ENCODE results near the gene TMEM167B. TPM values are rescaled to one million over a fixed set of nuclear protein-coding genes. Genes with fewer than 3 reads are reported as not detected.
"Not testable (repeated sequence)": the region's sequence is repeated elsewhere in the genome, so short reads cannot be mapped to it uniquely, and the experiment has no call there.

TMEM167B gene
- 10 to 100 TPM; 34.3 to 45.2 (median 38.9) TPM for polyA plus RNA-seq (ENCODE audit: insufficient read length in 3 of 3)
- long read RNA-seq, donor 1, transcript TMEM167B-201 (3 exons, 3,730 nt): major isoform, 24 of 24 reads
- long read RNA-seq, donor 1, partial matches to known transcripts: 0 of 24 reads
- long read RNA-seq, donor 1, other reads (novel, unspliced or antisense): 0 of 24 reads
- long read RNA-seq, donor 2, transcript TMEM167B-201 (3 exons, 3,730 nt): major isoform, 25 of 31 reads
- long read RNA-seq, donor 2, partial matches to known transcripts: 5 of 31 reads
- long read RNA-seq, donor 2, other reads (novel, unspliced or antisense): 0 of 31 reads
- long read RNA-seq, donor 3, transcript TMEM167B-201 (3 exons, 3,730 nt): major isoform, 11 of 13 reads
- long read RNA-seq, donor 3, partial matches to known transcripts: 0 of 13 reads
- long read RNA-seq, donor 3, other reads (novel, unspliced or antisense): 0 of 13 reads
- long read RNA-seq, donor 4, transcript TMEM167B-201 (3 exons, 3,730 nt): major isoform, 17 of 17 reads
- long read RNA-seq, donor 4, partial matches to known transcripts: 0 of 17 reads
- long read RNA-seq, donor 4, other reads (novel, unspliced or antisense): 0 of 17 reads
- long read RNA-seq, donor 5, transcript TMEM167B-201 (3 exons, 3,730 nt): major isoform, 9 of 10 reads
- long read RNA-seq, donor 5, partial matches to known transcripts: 0 of 10 reads
- long read RNA-seq, donor 5, other reads (novel, unspliced or antisense): 0 of 10 reads
- long read RNA-seq, donor 6, transcript TMEM167B-201 (3 exons, 3,730 nt): major isoform, 14 of 14 reads
- long read RNA-seq, donor 6, partial matches to known transcripts: 0 of 14 reads
- long read RNA-seq, donor 6, other reads (novel, unspliced or antisense): 0 of 14 reads
- long read RNA-seq, donor 7, transcript TMEM167B-201 (3 exons, 3,730 nt): major isoform, 14 of 14 reads
- long read RNA-seq, donor 7, partial matches to known transcripts: 0 of 14 reads
- long read RNA-seq, donor 7, other reads (novel, unspliced or antisense): 0 of 14 reads
- long read RNA-seq, donor 8, transcript TMEM167B-201 (3 exons, 3,730 nt): major isoform, 12 of 12 reads
- long read RNA-seq, donor 8, partial matches to known transcripts: 0 of 12 reads
- long read RNA-seq, donor 8, other reads (novel, unspliced or antisense): 0 of 12 reads
- long read RNA-seq, donor 9, transcript TMEM167B-201 (3 exons, 3,730 nt): major isoform, 19 of 20 reads
- long read RNA-seq, donor 9, partial matches to known transcripts: 0 of 20 reads
- long read RNA-seq, donor 9, other reads (novel, unspliced or antisense): 0 of 20 reads
- long read RNA-seq, donor 10, transcript TMEM167B-201 (3 exons, 3,730 nt): major isoform, 19 of 28 reads
- long read RNA-seq, donor 10, partial matches to known transcripts: 8 of 28 reads
- long read RNA-seq, donor 10, other reads (novel, unspliced or antisense): 0 of 28 reads
- long read RNA-seq, donor 11, transcript TMEM167B-201 (3 exons, 3,730 nt): major isoform, 9 of 9 reads
- long read RNA-seq, donor 11, partial matches to known transcripts: 0 of 9 reads
- long read RNA-seq, donor 11, other reads (novel, unspliced or antisense): 0 of 9 reads
- long read RNA-seq, donor 12, transcript TMEM167B-201 (3 exons, 3,730 nt): major isoform, 13 of 14 reads
- long read RNA-seq, donor 12, partial matches to known transcripts: 0 of 14 reads
- long read RNA-seq, donor 12, other reads (novel, unspliced or antisense): 0 of 14 reads
- long read RNA-seq, donor 13, transcript TMEM167B-201 (3 exons, 3,730 nt): major isoform, 9 of 10 reads
- long read RNA-seq, donor 13, partial matches to known transcripts: 0 of 10 reads
- long read RNA-seq, donor 13, other reads (novel, unspliced or antisense): 0 of 10 reads
- long read RNA-seq, donor 14: 0 reads
- long read RNA-seq, donor 15, transcript TMEM167B-201 (3 exons, 3,730 nt): major isoform, 11 of 11 reads
- long read RNA-seq, donor 15, partial matches to known transcripts: 0 of 11 reads
- long read RNA-seq, donor 15, other reads (novel, unspliced or antisense): 0 of 11 reads
- long read RNA-seq, donor 16, transcript TMEM167B-201 (3 exons, 3,730 nt): major isoform, 20 of 42 reads
- long read RNA-seq, donor 16, partial matches to known transcripts: 22 of 42 reads
- long read RNA-seq, donor 16, other reads (novel, unspliced or antisense): 0 of 42 reads

GRCh38 chr1:109090196-109091077 is at the start of gene TMEM167B:
Gene TMEM167B, plus strand, starts transcription at chr1:109090764. Its CDS starts 109 bp downstream, at chr1:109090873.
- DNase-seq: peak; percentile 93

- peak; percentile 21 for DNase-seq
Observed at GRCh38 chr1:109040989-109041620, 49.5 kb upstream of the TMEM167B start.

GRCh38 chr1:109041621-109042468 is 48.7 kb upstream of the TMEM167B start, which contains the start of gene WDR47:
Gene WDR47, minus strand, starts transcription at chr1:109042102. Its CDS starts 18,590 bp downstream, at chr1:109023512.
- DNase-seq: peak; percentile 90

- DNase-seq: no peak
Observed at GRCh38 chr1:109045595-109045994, 45.0 kb upstream of the TMEM167B start.

- no peak for DNase-seq
Observed at GRCh38 chr1:109046671-109047070, 43.9 kb upstream of the TMEM167B start.

GRCh38 chr1:109047339-109047738 is 43.2 kb upstream of the TMEM167B start:
- DNase-seq: no peak

- no peak for DNase-seq
Observed at GRCh38 chr1:109048335-109048734, 42.2 kb upstream of the TMEM167B start.

GRCh38 chr1:109050228-109050995 is 40.2 kb upstream of the TMEM167B start:
- DNase-seq: peak; percentile 19

- not testable (repeated sequence) for DNase-seq
Observed at GRCh38 chr1:109052145-109052544, 38.4 kb upstream of the TMEM167B start.

GRCh38 chr1:109056064-109056463 is 34.5 kb upstream of the TMEM167B start:
- no peak for DNase-seq

- DNase-seq: no peak
Observed at GRCh38 chr1:109059026-109059425, 31.5 kb upstream of the TMEM167B start.

- DNase-seq: no peak
Observed at GRCh38 chr1:109060707-109061106, 29.9 kb upstream of the TMEM167B start.

GRCh38 chr1:109061183-109061582 is 29.4 kb upstream of the TMEM167B start:
- no peak for DNase-seq

- no peak for DNase-seq
Observed at GRCh38 chr1:109065137-109065536, 25.4 kb upstream of the TMEM167B start.

- no peak for DNase-seq
Observed at GRCh38 chr1:109067883-109068282, 22.7 kb upstream of the TMEM167B start.

- DNase-seq: no peak
Observed at GRCh38 chr1:109069294-109069693, 21.3 kb upstream of the TMEM167B start.
